ENCODE results near the gene MIB2.
"Not testable (repeated sequence)": the region's sequence is repeated elsewhere in the genome, so short reads cannot be mapped to it uniquely, and the experiment has no call there.

The MIB2 gene

DNA sequence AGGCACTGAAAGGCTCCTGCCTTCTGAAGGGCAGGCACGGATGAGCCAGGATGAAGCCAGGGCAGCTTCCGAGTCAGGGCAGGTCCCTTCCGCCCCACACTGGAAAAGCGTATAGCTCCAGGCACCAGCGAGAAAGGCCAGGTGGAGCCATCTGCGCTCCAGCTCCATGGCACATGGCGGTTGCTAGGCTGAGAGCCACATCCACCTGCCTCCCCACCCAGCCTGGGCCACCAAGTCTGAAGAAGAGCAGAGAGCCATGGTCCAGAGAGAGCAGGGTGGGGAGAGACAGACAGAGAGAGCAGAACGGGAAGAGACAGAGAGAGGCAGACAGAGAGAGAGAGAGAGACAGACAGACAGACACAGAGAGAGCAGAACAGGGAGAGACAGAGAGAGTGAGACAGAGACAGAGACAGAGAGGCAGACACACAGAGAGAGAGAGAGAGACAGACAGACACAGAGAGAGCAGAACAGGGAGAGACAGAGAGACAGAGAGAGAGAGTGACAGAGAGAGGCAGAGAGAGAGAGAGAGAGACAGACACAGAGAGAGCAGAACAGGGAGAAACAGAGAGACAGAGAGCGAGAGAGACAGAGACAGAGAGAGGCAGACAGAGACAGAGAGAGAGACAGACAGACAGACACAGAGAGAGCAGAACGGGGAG, 20.6 kb upstream of the MIB2 start:
- Mint-ChIP-seq H3K4me1 (peaks cover 7% of the 10 kb centered on the region), H3K36me3 (no peaks in the 10 kb centered on the region), H3K4me3 (no peak overlapping the region), H3K27ac (no peak overlapping the region), H3K9me3 (no peaks in the 10 kb centered on the region)
- ATAC-seq (peak; percentile 38), DNase-seq (ENCODE audit: low spot score in 2 of 2) (no peak)

DNA sequence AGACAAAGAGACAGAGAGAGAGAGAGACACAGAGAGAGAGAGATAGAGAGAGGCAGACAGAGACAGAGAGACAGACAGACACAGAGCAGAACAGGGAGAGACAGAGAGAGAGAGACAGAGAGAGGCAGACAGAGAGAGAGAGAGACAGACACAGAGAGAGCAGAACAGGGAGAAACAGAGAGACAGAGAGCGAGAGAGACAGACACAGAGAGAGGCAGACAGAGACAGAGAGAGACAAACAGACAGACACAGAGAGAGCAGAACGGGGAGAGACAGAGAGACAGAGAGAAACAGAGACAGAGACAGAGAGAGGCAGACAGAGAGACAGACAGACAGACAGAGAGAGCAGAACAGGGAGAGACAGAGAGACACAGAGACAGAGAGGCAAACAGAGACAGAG, 20.0 kb upstream of the MIB2 start:
- not testable (repeated sequence) for H3K36me3 Mint-ChIP-seq; H3K9me3 Mint-ChIP-seq; H3K4me1 Mint-ChIP-seq; ATAC-seq; H3K27ac Mint-ChIP-seq; DNase-seq (ENCODE audit: low spot score in 2 of 2); H3K4me3 Mint-ChIP-seq

DNA sequence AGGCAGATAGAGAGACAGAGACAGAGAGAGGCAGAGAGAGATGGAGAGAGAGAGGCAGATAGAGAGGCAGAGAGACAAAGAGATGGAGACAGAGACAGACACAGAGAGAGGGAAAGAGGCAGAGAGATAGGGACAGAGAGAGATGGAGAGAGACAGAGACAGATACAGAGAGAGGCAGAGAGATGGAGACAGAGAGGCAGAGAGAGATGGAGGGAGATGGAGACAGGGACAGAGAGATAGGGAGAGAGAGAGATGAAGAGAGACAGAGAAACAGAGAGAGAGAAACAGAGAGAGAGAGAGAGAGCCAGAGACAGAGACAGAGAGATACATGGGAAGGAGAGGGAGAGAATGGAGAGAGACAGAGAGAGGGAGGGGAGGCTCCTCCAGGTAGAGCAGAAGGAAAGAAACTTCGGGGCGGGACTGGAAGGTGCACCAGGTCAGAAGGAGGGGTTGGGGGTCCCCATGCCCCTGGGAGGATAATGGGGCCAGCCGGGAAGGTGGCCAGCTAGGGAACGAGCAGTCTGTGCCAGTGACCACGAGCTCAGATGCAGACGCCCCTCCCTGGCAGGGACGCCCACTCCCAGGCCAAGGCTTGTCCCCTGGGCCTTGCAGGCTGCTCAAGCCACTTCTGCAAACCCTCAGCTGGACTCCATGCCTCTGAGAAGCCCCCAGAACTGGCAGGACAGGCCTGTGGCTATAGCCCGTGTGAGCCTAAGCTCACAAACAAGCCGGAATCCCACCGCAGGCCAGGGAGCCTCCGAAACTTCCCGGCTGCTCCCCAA, 18.6 kb upstream of the MIB2 start:
- H3K9me3 Mint-ChIP-seq, result no peaks in the 10 kb centered on the region
- H3K36me3 Mint-ChIP-seq, result no peaks in the 10 kb centered on the region
- DNase-seq (ENCODE audit: low spot score in 2 of 2), result no peak
- H3K27ac Mint-ChIP-seq, result no peak overlapping the region
- ATAC-seq, result no peak
- H3K4me1 Mint-ChIP-seq, result peaks cover 12% of the 10 kb centered on the region
- no peak overlapping the region for H3K4me3 Mint-ChIP-seq

GRCh38 chr1:1597275-1597930, 17.9 kb upstream of the MIB2 start:
- DNase-seq (ENCODE audit: low spot score in 2 of 2), result no peak
- H3K9me3 Mint-ChIP-seq, result no peaks in the 10 kb centered on the region
- no peak overlapping the region for H3K4me3 Mint-ChIP-seq
- no peak overlapping the region for H3K27ac Mint-ChIP-seq
- ATAC-seq, result peak; percentile 51
- H3K36me3 Mint-ChIP-seq, result no peaks in the 10 kb centered on the region
- peaks cover 12% of the 10 kb centered on the region for H3K4me1 Mint-ChIP-seq

DNA sequence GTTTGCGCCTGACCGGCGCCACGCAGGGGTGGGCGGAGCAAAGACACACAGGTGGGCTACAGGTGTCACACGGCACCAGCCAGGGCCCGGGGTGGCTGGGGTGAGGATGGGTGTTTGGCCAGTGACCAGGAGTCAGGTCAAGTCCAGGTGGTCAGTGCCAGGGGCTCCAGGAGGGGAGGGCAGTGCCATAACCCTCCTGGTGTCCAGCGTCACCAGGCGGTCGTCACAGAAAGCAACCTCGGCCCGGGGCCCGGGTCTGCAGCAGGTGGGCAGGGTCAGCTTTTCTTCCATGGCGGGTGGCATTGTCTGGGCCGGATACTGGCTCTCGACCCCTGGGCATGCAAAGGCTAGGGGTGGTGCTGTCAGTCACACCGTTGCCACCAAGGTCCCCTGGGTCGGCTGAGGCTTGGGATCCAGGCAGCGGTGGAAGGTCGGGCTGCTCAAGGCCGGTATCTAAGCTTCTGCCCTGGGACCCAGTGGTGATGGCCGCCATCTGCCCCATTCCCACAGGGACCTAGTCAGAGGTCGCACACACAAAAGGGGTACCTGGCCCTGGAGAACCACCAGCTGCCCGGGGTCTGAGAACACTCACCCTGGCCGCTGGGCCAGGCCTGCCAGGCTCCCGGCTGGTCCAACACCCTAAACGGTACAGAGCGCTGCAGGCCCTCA, 17.1 kb upstream of the MIB2 start:
- peak overlapping the region; percentile 76 for H3K4me3 Mint-ChIP-seq
- ATAC-seq, result no peak
- H3K4me1 Mint-ChIP-seq, result peaks cover 12% of the 10 kb centered on the region
- DNase-seq (ENCODE audit: low spot score in 2 of 2), result no peak
- H3K9me3 Mint-ChIP-seq, result no peaks in the 10 kb centered on the region
- H3K27ac Mint-ChIP-seq, result no peak overlapping the region
- H3K36me3 Mint-ChIP-seq, result no peaks in the 10 kb centered on the region

DNA sequence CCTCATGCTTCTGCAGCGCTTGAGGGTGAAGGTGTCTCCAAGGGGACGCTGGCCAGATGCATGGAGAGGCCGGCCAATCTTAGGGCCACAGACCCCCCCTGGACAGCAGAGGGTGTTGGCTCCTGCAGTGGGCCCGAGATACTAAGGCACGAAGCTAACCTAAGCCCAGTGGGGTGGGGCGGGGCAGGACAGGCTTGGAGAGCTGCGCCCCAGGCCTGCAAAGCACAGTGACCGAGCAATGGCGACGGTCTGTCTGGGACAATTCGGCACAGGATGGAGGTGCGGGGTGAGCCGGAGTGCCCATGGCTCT, 16.6 kb upstream of the MIB2 start:
- Mint-ChIP-seq H3K9me3 (no peaks in the 10 kb centered on the region), H3K27ac (no peak overlapping the region), H3K36me3 (peaks cover 3% of the 10 kb centered on the region), H3K4me1 (peaks cover 12% of the 10 kb centered on the region), H3K4me3 (peak overlapping the region; percentile 76)
- ATAC-seq (no peak), DNase-seq (ENCODE audit: low spot score in 2 of 2) (no peak)

DNA sequence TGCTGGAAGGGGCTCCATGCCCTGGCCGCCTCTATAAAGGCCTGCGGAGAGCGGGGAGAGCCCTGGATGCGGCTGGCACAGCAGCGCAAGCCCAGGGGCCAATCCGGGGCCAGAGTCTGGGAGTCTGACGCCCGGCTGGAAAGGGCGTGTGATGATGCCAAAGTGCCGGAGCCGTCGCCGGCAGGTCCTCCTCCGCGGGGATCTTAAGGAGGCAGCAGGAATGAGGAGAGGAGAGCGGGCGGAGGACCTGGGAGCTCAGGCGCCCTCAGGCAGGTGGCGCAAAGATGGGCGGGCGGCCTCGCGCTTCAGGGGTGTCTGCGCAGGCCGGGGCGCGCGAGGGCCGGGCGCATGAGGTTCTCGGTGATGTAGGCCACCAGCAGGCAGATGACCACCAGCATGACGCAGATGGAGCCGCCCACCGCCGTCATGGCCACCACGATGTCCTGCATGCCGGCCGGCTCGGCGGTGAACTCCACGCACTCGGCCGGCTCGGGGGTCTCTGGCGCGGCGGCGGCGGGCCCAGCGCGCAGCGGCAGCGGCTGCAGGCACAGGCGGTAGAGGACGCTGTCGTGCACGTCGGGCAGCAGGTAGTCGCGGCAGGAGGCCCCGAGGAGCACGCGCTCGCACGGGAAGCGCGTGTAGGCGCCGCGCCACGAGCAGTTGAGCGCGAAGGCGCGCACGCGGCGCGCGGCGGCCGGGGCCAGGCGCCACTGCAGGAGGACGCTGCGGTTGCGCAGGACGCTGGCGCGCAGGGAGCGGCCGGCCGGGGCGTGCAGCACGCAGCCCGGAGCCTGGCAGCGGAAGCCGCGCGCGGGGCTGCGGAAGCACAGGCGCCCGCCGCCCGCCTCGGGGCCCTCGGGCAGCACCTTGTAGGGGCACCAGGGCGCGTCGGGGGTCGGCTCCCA, 16.0 kb upstream of the MIB2 start:
- no peak overlapping the region for H3K27ac Mint-ChIP-seq
- peaks cover 4% of the 10 kb centered on the region for H3K36me3 Mint-ChIP-seq
- H3K9me3 Mint-ChIP-seq, result no peaks in the 10 kb centered on the region

GRCh38 chr1:1599935-1600860, 15.1 kb upstream of the MIB2 start, which contains the start of gene FNDC10:
Gene FNDC10, minus strand, starts transcription at chr1:1600135. Its CDS starts 120 bp downstream, at chr1:1600015.
- Mint-ChIP-seq H3K9me3 (no peaks in the 10 kb centered on the region), H3K36me3 (peaks cover 4% of the 10 kb centered on the region), H3K27ac (no peak within 1 kb of the TSS), H3K4me3 (peak within 1 kb of the TSS; percentile 76), H3K4me1 (peaks cover 12% of the 10 kb centered on the region)
- ATAC-seq, result peak; percentile 27
- DNase-seq (ENCODE audit: low spot score in 2 of 2), result no peak

More for the DNA sequence above, 16.0 kb upstream of the MIB2 start:
- peaks cover 12% of the 10 kb centered on the region for H3K4me1 Mint-ChIP-seq
- ATAC-seq (peak; percentile 56), DNase-seq (ENCODE audit: low spot score in 2 of 2) (no peak)
- peak overlapping the region; percentile 76 for H3K4me3 Mint-ChIP-seq

DNA sequence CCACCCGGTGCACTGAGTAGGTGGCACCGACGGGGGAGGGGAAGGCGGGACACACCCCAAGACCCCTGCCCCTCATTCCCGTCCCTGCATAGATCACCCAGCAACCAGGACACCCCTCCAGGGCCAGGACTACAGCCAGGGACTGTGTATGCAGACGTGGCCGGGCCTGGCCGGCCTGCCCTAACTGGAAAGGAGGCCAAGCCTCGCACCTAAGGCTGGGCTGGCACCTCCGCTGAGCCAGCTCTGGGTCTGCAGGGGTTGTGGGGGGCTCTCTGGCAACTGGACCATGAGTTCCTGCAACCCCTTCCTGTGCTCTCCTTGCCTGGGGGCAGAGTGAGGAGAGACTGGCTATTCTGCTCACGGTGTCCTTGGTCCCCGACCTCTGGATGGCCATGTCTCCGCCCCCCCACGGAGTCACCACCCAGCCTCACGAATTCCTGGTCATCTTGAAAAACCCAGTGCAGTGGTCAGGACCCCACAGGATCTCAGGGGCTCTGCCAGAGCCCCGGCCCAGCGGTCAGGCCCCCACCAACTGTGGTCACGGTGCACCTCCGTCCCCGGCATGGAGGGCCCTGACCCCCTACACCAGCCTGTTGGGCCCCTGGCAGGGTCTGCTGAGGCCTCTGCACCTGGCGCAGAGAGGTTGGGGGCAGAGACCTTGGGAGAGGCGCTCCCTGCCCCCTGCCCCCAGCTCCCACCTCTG, 14.3 kb upstream of the MIB2 start:
- Mint-ChIP-seq H3K4me1 (peaks cover 12% of the 10 kb centered on the region), H3K27ac (no peak overlapping the region), H3K36me3 (peaks cover 4% of the 10 kb centered on the region), H3K4me3 (peak overlapping the region; percentile 70), H3K9me3 (no peaks in the 10 kb centered on the region)
- ATAC-seq (no peak), DNase-seq (ENCODE audit: low spot score in 2 of 2) (no peak)

GRCh38 chr1:1601564-1602303, 13.6 kb upstream of the MIB2 start:
- DNase-seq (ENCODE audit: low spot score in 2 of 2) (no peak), ATAC-seq (no peak)
- Mint-ChIP-seq H3K36me3 (peaks cover 4% of the 10 kb centered on the region), H3K9me3 (no peaks in the 10 kb centered on the region), H3K4me1 (peaks cover 14% of the 10 kb centered on the region), H3K27ac (no peak overlapping the region), H3K4me3 (peak overlapping the region; percentile 70)

DNA sequence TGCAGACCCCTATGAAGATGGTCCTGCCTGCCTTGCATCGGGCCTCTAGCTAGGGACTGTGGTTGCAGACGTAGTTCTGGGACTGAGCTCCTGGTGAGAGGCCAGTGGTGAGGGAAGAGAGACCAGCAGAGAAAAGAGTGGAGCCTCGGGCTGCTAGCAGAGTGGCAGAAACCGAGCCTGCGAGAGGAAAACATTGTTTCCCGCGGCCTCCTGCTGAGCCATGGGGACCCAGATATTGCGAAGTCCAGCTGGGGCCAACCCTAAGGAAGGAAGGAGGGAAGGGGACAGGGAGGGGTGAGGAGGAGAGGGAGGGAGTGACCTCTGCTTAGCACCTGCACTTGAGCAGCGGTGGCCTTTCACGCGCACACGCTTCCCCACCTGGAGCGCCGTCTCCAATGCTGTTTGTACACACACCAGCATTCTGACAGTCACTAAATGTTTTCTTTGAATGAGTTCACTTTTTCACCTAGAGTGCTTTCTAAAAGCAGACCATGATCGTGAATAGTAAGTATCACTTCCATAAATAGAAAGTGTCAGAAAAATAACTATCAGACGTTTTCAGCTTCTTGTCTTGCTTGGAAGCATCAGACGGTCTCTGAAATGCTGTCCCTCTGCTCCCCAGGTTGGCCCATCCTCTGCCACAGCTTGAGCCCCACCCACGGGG, 12.9 kb upstream of the MIB2 start:
- DNase-seq (ENCODE audit: low spot score in 2 of 2) (no peak), ATAC-seq (no peak)
- no peaks in the 10 kb centered on the region for H3K9me3 Mint-ChIP-seq
- peaks cover 19% of the 10 kb centered on the region for H3K4me1 Mint-ChIP-seq
- H3K27ac Mint-ChIP-seq, result peak overlapping the region; percentile 61
- no peak overlapping the region for H3K4me3 Mint-ChIP-seq
- H3K36me3 Mint-ChIP-seq, result peaks cover 4% of the 10 kb centered on the region

- Mint-ChIP-seq H3K9me3 (no peaks in the 10 kb centered on the region), H3K36me3 (peaks cover 4% of the 10 kb centered on the region), H3K27ac (peak overlapping the region; percentile 61), H3K4me1 (peaks cover 19% of the 10 kb centered on the region), H3K4me3 (no peak overlapping the region)
- DNase-seq (ENCODE audit: low spot score in 2 of 2) (no peak), ATAC-seq (no peak)
Measured at GRCh38 chr1:1602968-1603506, 12.3 kb upstream of the MIB2 start.

Data from stimulated activated effector memory CD8-positive, alpha-beta T cell treated with anti-CD3 and anti-CD28 coated beads, Interleukin-12 subunit alpha, Interleukin-12 subunit beta, amount 100 ng/mL, for 72 hours (primary cell).